Endothelial cell of umbilical vein (primary cell): ENCODE results near the gene ARFIP1. TPM values are rescaled to one million over a fixed set of nuclear protein-coding genes. Genes with fewer than 3 reads are reported as not detected.
"Not testable (repeated sequence)": the region's sequence is repeated elsewhere in the genome, so short reads cannot be mapped to it uniquely, and the experiment has no call there.

Experiments used
- BruUV-seq: library from RNA; stranded (reverse); fragments of 400-500 nt; replicated peaks from 2 replicates; lab custom pipeline; 2021; lab: Mats Ljungman, UMichigan
- CTCF ChIA-PET: fragments of 300-600, 350-600 bp; sonication (Branson Sonifier 250); formaldehyde crosslinking; loops from one replicate; lab custom pipeline; 2021; ENCODE audit warnings: antibody characterized with exemption, inconsistent platforms; lab: Charles Lee
- POLR2A ChIA-PET: fragments of 300-600, 350-600 bp; sonication (Branson Sonifier 250); formaldehyde crosslinking; loops from one replicate; lab custom pipeline; 2021; ENCODE audit warnings: antibody characterized with exemption, inconsistent platforms; lab: Charles Lee
- DNase-seq: peaks from one replicate; pipeline ENCODE4 v3.0.0-alpha.2; 2011; ENCODE audit warnings: low read depth, low spot score
- FAIRE-seq: peaks from 2 replicates; lab custom pipeline; 2011; peaks lifted over from hg19 to GRCh38; lab: Jason Lieb, UNC
- H2AFZ ChIP-seq: 2 replicates; pipeline ENCODE4 v1.6.0; 2012; ENCODE audit warnings: low read depth, low read length, control low read depth, inconsistent platforms
- H3K27ac ChIP-seq: 2 replicates; pipeline ENCODE4 v1.5.1; 2011; ENCODE audit warnings: low read depth, mild to moderate bottlenecking, control low read depth, low read length, moderate library complexity; ENCODE audit not compliant: insufficient read depth
- H3K27me3 ChIP-seq, 2 experiments: 2 replicates each; pipeline versions ENCODE4 v1.6.0 to v1.6.1; 2011; ENCODE audit warnings: low read length in 2 of 2, mixed read lengths in 1 of 2; ENCODE audit not compliant: control insufficient read depth in 2 of 2, insufficient read depth in 2 of 2
- H3K36me3 ChIP-seq, 2 experiments: 2 replicates in 1 of 2; 3 replicates in 1 of 2; pipeline ENCODE4 v1.5.1; 2011; ENCODE audit warnings: low read length in 2 of 2, mild to moderate bottlenecking in 1 of 2, moderate library complexity in 1 of 2; ENCODE audit not compliant: control insufficient read depth in 2 of 2, insufficient read depth in 2 of 2; ENCODE audit errors: extremely low read depth in 1 of 2
- H3K4me1 ChIP-seq: 3 replicates; pipeline ENCODE4 v1.5.1; 2011; ENCODE audit warnings: mild to moderate bottlenecking, low read length; ENCODE audit not compliant: control insufficient read depth, insufficient read depth; ENCODE audit errors: extremely low read depth
- H3K4me2 ChIP-seq: 2 replicates; pipeline ENCODE4 v1.6.1; 2011; ENCODE audit warnings: low read length, control low read depth, mixed read lengths; ENCODE audit not compliant: insufficient read depth
- H3K4me3 ChIP-seq, 3 experiments: fragments of 200-600 bp in 1 of 3; sonication (generic), shearing (Covaris generic) in 1 of 3; replicated peaks in 1 of 3; 2 replicates each; pipeline ENCODE4 v1.5.1; 2011 to 2016; ENCODE audit warnings: control low read depth in 3 of 3, low read length in 3 of 3, mild to moderate bottlenecking in 2 of 3, inconsistent platforms in 1 of 3, low read depth in 1 of 3, moderate library complexity in 1 of 3; ENCODE audit not compliant: insufficient read depth in 1 of 3
- H3K79me2 ChIP-seq: 2 replicates; pipeline ENCODE4 v1.6.0; 2012; ENCODE audit warnings: low read length, inconsistent platforms; ENCODE audit not compliant: control insufficient read depth, insufficient read depth
- H3K9ac ChIP-seq: replicated peaks from 2 replicates; pipeline ENCODE3; 2011; ENCODE audit warnings: low read length, control low read depth; ENCODE audit not compliant: insufficient read depth; ENCODE audit errors: extremely low read depth
- H3K9me1 ChIP-seq: replicated peaks from 3 replicates; pipeline ENCODE4 v1.6.0; 2011; ENCODE audit warnings: mild to moderate bottlenecking, low read length; ENCODE audit not compliant: control insufficient read depth, insufficient read depth; ENCODE audit errors: extremely low read depth
- H3K9me3 ChIP-seq: replicated peaks from 2 replicates; pipeline ENCODE4 v1.5.1; 2012; ENCODE audit warnings: low read length, inconsistent platforms; ENCODE audit not compliant: control insufficient read depth, insufficient read depth
- H4K20me1 ChIP-seq: replicated peaks from 2 replicates; pipeline ENCODE3; 2011; ENCODE audit warnings: mild to moderate bottlenecking, low read length; ENCODE audit not compliant: control insufficient read depth, insufficient read depth; ENCODE audit errors: extremely low read depth
- CTCF ChIP-seq, 2 donors: IDR thresholded peaks; 1 replicate in 1 of 2; 2 replicates in 1 of 2; pipeline ENCODE4 v1.5.1; 2011; ENCODE audit warnings: low read length in 2 of 2, mild to moderate bottlenecking in 2 of 2, moderate library complexity in 2 of 2, control low read depth in 1 of 2, inconsistent platforms in 1 of 2, low read depth in 1 of 2; ENCODE audit not compliant: insufficient read depth in 1 of 2; ENCODE audit errors: extremely low read depth in 1 of 2
- EZH2 ChIP-seq: IDR thresholded peaks from 2 replicates; pipeline ENCODE4 v1.6.1; 2012; ENCODE audit warnings: borderline replicate concordance, low read depth, mild to moderate bottlenecking, moderate library complexity, low read length, inconsistent platforms; ENCODE audit not compliant: severe bottlenecking
- FOS ChIP-seq: IDR thresholded peaks from 2 replicates; pipeline ENCODE4 v1.6.1; 2011; ENCODE audit warnings: mild to moderate bottlenecking, low read length, moderate library complexity, borderline replicate concordance; ENCODE audit not compliant: insufficient read depth
- GATA2 ChIP-seq: IDR thresholded peaks from 2 replicates; pipeline ENCODE4 v1.7.0; 2011; ENCODE audit warnings: low read depth, mild to moderate bottlenecking, moderate library complexity, mixed read lengths, low read length; ENCODE audit not compliant: insufficient read length, insufficient read depth
- JUN ChIP-seq: IDR thresholded peaks from 2 replicates; pipeline ENCODE4 v1.6.1; 2011; ENCODE audit warnings: borderline replicate concordance, low read depth; ENCODE audit not compliant: insufficient read length, insufficient read depth
- MYC ChIP-seq: IDR thresholded peaks from one replicate; pipeline ENCODE4 v1.6.1; 2011; ENCODE audit warnings: mild to moderate bottlenecking, low read depth, low read length
- POLR2A ChIP-seq: IDR thresholded peaks from 2 replicates; pipeline ENCODE4 v1.6.1; 2012; ENCODE audit warnings: low read depth, mild to moderate bottlenecking, control low read depth, low read length
- POLR2AphosphoS5 ChIP-seq: IDR thresholded peaks from 2 replicates; pipeline ENCODE4 v1.6.1; 2012; ENCODE audit warnings: low read depth, mild to moderate bottlenecking, control low read depth, low read length, moderate library complexity; ENCODE audit not compliant: insufficient read depth
- dilution Hi-C: fragments of 300-500 bp; cut with MboI; formaldehyde crosslinking; loops from one replicate; pipeline ENCODE4 v1.15.0; 2019; ENCODE audit warnings: low sequenced_read_pairs; ENCODE audit not compliant: extremely low pct_ligation_motif_present
- intact Hi-C: fragments of 100-400 bp; cut with micrococcal nuclease; formaldehyde crosslinking; loops from one replicate; pipeline ENCODE4 v1.10.0; 2022
- polyA plus RNA-seq, 4 experiments: library from polyadenylated mRNA; depleted of rRNA in 3 of 4; stranded (reverse) in 3 of 4; unstranded in 1 of 4; fragments of >200 nt; gene quantifications; 2 replicates each; pipeline versions ENCODE4 v1.2.1 to v1.2.3, GENCODE V29; 2011 to 2012; ENCODE audit warnings: missing spikeins in 1 of 4
- total RNA-seq: library from RNA; stranded (reverse); gene quantifications from 2 replicates; pipeline ENCODE4 v1.2.3, GENCODE V29; 2021
- TF ChIP-seq, protein P1 (sequence below): IDR thresholded peaks from 2 replicates; pipeline ENCODE4 v1.6.1; 2011; ENCODE audit not compliant: insufficient read depth, insufficient read length

ARFIP1 gene
- total and polyA plus RNA-seq, 2 donors (not counting 3 experiments of a cell fraction or from before 2014, with no cell fraction given) = 10.0 to 24.2 TPM

GRCh38 chr4:152853293-152853692 lies 73.5 kb downstream of the ARFIP1 start:
- no peak overlapping the region for H3K9ac ChIP-seq
- DNase-seq (no peak), FAIRE-seq (no peak)
- H3K4me2 ChIP-seq = no peak overlapping the region
- POLR2A ChIA-PET = no interaction called here
- intact Hi-C loops (loop anchor here (5.0 kb wide), 1 partner anchor 464 kb away; no protein-coding TSS in a partner anchor), dilution Hi-C loops (no loop called here)
- H3K36me3 ChIP-seq = no peaks in the 10 kb centered on the region
- peaks cover 2% of the 10 kb centered on the region for H3K9me3 ChIP-seq
- CTCF ChIA-PET = interaction anchor here (1.8 kb wide), 1 partner anchor 230 kb away, joined by 8 read pairs; no protein-coding TSS in a partner anchor
- H3K9me1 ChIP-seq = no peaks in the 10 kb centered on the region
- no peak for TF ChIP-seq FOS
- no peak for TF ChIP-seq GATA2
- TF ChIP-seq POLR2A = no peak
- no peak for TF ChIP-seq CTCF (IDR thresholded peaks at IDR 0.05; ENCODE audit: extremely low read depth in 1 of 2, insufficient read depth in 1 of 2, low read depth in 1 of 2, low read length in 2 of 2)
- TF ChIP-seq POLR2AphosphoS5 = no peak
- no peak for TF ChIP-seq MYC
- no peak for TF ChIP-seq JUN
- TF ChIP-seq, protein P1, sequence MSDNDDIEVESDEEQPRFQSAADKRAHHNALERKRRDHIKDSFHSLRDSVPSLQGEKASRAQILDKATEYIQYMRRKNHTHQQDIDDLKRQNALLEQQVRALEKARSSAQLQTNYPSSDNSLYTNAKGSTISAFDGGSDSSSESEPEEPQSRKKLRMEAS = no peak
- TF ChIP-seq EZH2 = no peak
- peaks cover 7% of the 10 kb centered on the region for H3K4me1 ChIP-seq
- BruUV-seq = no TSS peak
- H3K27ac ChIP-seq = no peak overlapping the region
- no peak overlapping the region for H2AFZ ChIP-seq
- H3K4me3 ChIP-seq = no peak overlapping the region
- H3K79me2 ChIP-seq = no peaks in the 10 kb centered on the region
- H3K27me3 ChIP-seq = no peaks in the 10 kb centered on the region
- H4K20me1 ChIP-seq = no peaks in the 10 kb centered on the region

DNA sequence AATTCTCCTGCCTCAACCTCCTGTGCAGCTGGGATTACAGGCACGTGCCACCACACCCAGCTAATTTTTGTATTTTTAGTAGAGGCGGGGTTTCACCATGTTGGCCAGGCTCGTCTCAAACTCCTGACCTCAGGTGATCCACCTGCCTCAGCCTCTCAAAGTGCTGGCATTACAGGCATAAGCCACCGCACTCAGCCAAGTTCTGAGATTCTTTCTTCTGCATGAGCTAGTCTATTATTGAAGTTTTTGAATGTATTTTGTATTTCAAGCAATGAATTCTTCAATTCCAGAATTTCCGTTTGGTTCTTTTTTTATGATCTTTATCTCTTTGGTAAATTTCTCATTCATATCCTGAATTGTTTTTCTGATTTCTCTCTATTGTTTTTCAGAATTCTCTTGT lies 74.3 kb downstream of the ARFIP1 start:
- POLR2A ChIA-PET, DNase-seq, dilution Hi-C loops, H3K4me3 ChIP-seq, CTCF ChIA-PET, H3K36me3 ChIP-seq, H3K9me3 ChIP-seq, H3K9me1 ChIP-seq, BruUV-seq, FAIRE-seq, H3K4me2 ChIP-seq, H3K4me1 ChIP-seq, H3K27ac ChIP-seq, H3K27me3 ChIP-seq, H3K9ac ChIP-seq, H2AFZ ChIP-seq, H3K79me2 ChIP-seq, H4K20me1 ChIP-seq: not testable (repeated sequence)
- intact Hi-C loops = loop anchor here (5.0 kb wide), 1 partner anchor 463 kb away; no protein-coding TSS in a partner anchor
